ENCODE measurements around the gene UCN3.
A peak's percentile ranks its signal among the peaks of the same experiment; 100 is the strongest.
"Not testable (repeated sequence)": the region's sequence is repeated elsewhere in the genome, so short reads cannot be mapped to it uniquely, and the experiment has no call there.

UCN3 gene

GRCh38 chr10:5400468-5401240 lies 35.9 kb downstream of the UCN3 start:
- H3K4me3 ChIP-seq (ENCODE audit: low read length), result no peak overlapping the region
- DNase-seq (ENCODE audit: low read depth, low spot score), result no peak

GRCh38 chr10:5402798-5403197 lies 38.0 kb downstream of the UCN3 start:
- DNase-seq (ENCODE audit: low read depth, low spot score), result no peak
- H3K4me3 ChIP-seq (ENCODE audit: low read length), result no peak overlapping the region

GRCh38 chr10:5404208-5405041 lies 39.7 kb downstream of the UCN3 start, which contains the start of gene TUBAL3:
TSS of gene TUBAL3 (minus strand) at chr10:5404828. CDS start at chr10:5404792, 36 bp downstream.
- H3K4me3 ChIP-seq (ENCODE audit: low read length), result peak within 1 kb of the TSS; percentile 18
- no peak for DNase-seq (ENCODE audit: low read depth, low spot score)

GRCh38 chr10:5406918-5407317 lies 42.2 kb downstream of the UCN3 start:
- no peak for DNase-seq (ENCODE audit: low read depth, low spot score)
- no peak overlapping the region for H3K4me3 ChIP-seq (ENCODE audit: low read length)

- H3K4me3 ChIP-seq (ENCODE audit: low read length); DNase-seq (ENCODE audit: low read depth, low spot score): not testable (repeated sequence)
Observed at GRCh38 chr10:5410787-5411186, 46.0 kb downstream of the UCN3 start.

GRCh38 chr10:5411941-5412276 lies 47.1 kb downstream of the UCN3 start:
- no peak for DNase-seq (ENCODE audit: low read depth, low spot score)
- H3K4me3 ChIP-seq (ENCODE audit: low read length), result peak overlapping the region; percentile 81

GRCh38 chr10:5412277-5412941 lies 47.6 kb downstream of the UCN3 start, which contains the start of gene NET1:
TSS of gene NET1 (plus strand) at chr10:5412557. CDS start at chr10:5412693, 136 bp downstream.
- peak; percentile 73 for DNase-seq (ENCODE audit: low read depth, low spot score)

GRCh38 chr10:5413012-5413938 lies 48.5 kb downstream of the UCN3 start:
- no peak for DNase-seq (ENCODE audit: low read depth, low spot score)
- peak overlapping the region; percentile 81 for H3K4me3 ChIP-seq (ENCODE audit: low read length)

More at GRCh38 chr10:5412277-5412941, 47.6 kb downstream of the UCN3 start, which contains the start of gene NET1:
- peak within 1 kb of the TSS; percentile 81 for H3K4me3 ChIP-seq (ENCODE audit: low read length)

GRCh38 chr10:5416981-5417380 lies 52.2 kb downstream of the UCN3 start:
- no peak for DNase-seq (ENCODE audit: low read depth, low spot score)
- no peak overlapping the region for H3K4me3 ChIP-seq (ENCODE audit: low read length)

GRCh38 chr10:5418584-5418983 lies 53.8 kb downstream of the UCN3 start:
- H3K4me3 ChIP-seq (ENCODE audit: low read length), result no peak overlapping the region
- no peak for DNase-seq (ENCODE audit: low read depth, low spot score)

- H3K4me3 ChIP-seq (ENCODE audit: low read length), result no peak overlapping the region
- DNase-seq (ENCODE audit: low read depth, low spot score), result no peak
Observed at GRCh38 chr10:5419466-5420094, 54.8 kb downstream of the UCN3 start.

GRCh38 chr10:5423771-5424170 lies 59.0 kb downstream of the UCN3 start:
- no peak for DNase-seq (ENCODE audit: low read depth, low spot score)
- H3K4me3 ChIP-seq (ENCODE audit: low read length), result no peak overlapping the region

Data from Jurkat, Clone E6-1 (cell line).